IPS-18a (cell line): ENCODE data around the gene RMND5B.

Source experiments
- H3K27ac ChIP-seq: one replicate; pipeline ENCODE4 v1.5.1; 2013; ENCODE audit warnings: low read length
- H3K27me3 ChIP-seq: one replicate; pipeline ENCODE4 v1.6.1; 2013; ENCODE audit warnings: mild to moderate bottlenecking, low read length; ENCODE audit not compliant: control insufficient read depth, insufficient read depth
- H3K36me3 ChIP-seq: one replicate; pipeline ENCODE4 v1.6.1; 2013; ENCODE audit warnings: low read depth, low read length; ENCODE audit not compliant: control insufficient read depth
- H3K4me1 ChIP-seq: one replicate; pipeline ENCODE4 v1.6.1; 2013; ENCODE audit warnings: low read depth, low read length; ENCODE audit not compliant: control insufficient read depth
- H3K4me3 ChIP-seq: one replicate; pipeline ENCODE4 v1.5.1; 2013; ENCODE audit warnings: low read length
- H3K9ac ChIP-seq: one replicate; pipeline ENCODE4 v1.6.1; 2013; ENCODE audit warnings: mild to moderate bottlenecking, low read length, moderate library complexity
- H3K9me3 ChIP-seq: one replicate; pipeline ENCODE4 v1.6.1; 2013; ENCODE audit warnings: low read depth, low read length; ENCODE audit not compliant: control insufficient read depth

The RMND5B gene

DNA sequence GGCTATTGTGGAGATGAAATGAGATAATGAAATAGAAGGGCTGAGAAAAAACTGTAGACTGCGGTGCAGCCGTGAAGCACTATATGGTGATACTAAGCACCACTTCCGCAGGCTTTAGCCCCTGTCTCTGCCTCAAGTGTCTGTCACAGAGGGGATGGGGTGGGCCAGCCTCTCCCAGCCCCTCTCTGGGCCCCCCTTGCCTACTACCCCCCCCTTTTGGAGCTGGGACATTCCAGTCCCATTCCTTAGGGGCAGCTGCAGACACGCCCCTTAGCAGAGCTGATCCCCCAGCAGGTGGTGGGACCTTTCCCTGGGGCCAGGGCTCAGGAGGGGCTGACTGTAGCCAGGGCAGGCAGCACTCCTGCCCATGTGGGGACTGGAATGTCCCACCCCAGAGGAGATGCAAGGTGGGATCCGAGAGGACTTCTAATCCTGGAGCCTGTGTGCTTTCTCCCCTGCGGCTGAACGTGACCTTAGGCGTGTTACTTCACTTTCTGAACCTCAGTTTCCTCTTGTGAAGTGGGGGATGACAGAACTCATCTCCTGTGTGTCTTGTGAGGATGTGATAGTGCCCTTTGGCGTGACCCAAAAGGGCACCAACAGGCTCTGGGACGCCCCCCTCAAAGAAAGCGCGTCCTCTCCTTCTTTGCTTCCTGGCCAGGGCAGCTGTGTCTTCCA, 15.5 kb upstream of the RMND5B start:
- peaks cover 7% of the 10 kb centered on the region for H3K36me3 ChIP-seq
- peaks cover 32% of the 10 kb centered on the region for H3K4me1 ChIP-seq
- no peaks in the 10 kb centered on the region for H3K27me3 ChIP-seq
- H3K9ac ChIP-seq: peak overlapping the region; percentile 69
- no peaks in the 10 kb centered on the region for H3K9me3 ChIP-seq
- H3K27ac ChIP-seq: peak overlapping the region; percentile 69
- peak overlapping the region; percentile 87 for H3K4me3 ChIP-seq

DNA sequence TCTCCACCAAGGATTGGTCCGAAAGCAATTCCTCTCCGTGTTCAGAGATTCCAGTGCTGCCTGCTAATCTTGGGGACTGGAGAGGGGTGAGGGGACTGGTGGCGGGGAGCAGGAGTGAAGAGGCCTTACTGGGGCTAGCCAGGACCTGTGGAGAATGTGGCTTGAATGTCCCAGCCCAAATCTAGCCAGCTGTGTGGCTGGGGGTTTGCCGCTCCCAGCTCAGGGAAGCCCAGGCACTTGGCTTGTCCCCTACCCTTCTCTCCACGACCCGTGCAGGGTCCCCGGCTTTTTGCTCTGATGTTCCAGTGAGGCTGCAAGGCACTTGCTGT, 15.0 kb upstream of the RMND5B start:
- H3K4me3 ChIP-seq: peak overlapping the region; percentile 87
- no peaks in the 10 kb centered on the region for H3K27me3 ChIP-seq
- peak overlapping the region; percentile 66 for H3K9ac ChIP-seq
- H3K4me1 ChIP-seq: peaks cover 32% of the 10 kb centered on the region
- H3K27ac ChIP-seq: peak overlapping the region; percentile 69
- H3K36me3 ChIP-seq: peaks cover 9% of the 10 kb centered on the region
- H3K9me3 ChIP-seq: no peaks in the 10 kb centered on the region

DNA sequence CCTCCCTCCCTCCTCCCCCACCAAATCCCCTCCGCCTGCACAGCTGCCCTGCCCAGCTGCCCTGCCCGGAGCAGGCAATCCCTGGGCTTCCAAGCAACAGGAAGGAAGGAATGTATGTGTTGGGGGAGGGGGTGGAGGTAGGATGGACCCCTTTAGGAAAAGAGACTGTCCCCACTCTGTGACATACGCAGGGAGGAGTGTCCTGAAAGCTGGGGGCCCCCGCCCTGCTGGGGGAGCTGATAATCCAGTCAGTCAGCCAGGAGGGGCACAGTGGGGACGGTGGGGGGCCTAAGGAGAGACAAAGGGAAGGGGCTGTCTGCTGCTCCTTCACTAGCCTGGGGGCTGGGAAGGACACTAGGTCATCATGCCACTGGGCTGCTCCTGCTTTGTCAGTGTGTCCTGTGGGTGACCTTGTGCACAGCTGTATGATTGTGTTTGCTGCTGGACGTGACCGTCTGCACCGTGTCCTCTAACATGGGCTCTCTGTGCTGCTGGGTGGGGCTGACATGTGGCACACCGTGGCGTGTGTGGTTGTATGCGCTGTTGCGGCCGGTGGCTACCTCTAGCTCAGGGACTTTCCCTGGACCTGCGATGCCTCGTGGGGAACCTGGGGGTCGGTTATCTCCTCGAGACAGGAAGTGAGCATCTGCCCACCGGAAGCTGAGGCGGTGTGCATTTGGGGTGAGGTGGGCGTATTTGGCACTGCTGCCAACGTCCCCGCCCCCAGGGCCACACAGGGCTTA, 14.5 kb upstream of the RMND5B start:
- Histone ChIP-seq H3K36me3 (peaks cover 14% of the 10 kb centered on the region), H3K27me3 (no peaks in the 10 kb centered on the region), H3K9me3 (no peaks in the 10 kb centered on the region), H3K4me1 (peaks cover 32% of the 10 kb centered on the region), H3K27ac (peak overlapping the region; percentile 84), H3K4me3 (peak overlapping the region; percentile 87), H3K9ac (peak overlapping the region; percentile 66)

DNA sequence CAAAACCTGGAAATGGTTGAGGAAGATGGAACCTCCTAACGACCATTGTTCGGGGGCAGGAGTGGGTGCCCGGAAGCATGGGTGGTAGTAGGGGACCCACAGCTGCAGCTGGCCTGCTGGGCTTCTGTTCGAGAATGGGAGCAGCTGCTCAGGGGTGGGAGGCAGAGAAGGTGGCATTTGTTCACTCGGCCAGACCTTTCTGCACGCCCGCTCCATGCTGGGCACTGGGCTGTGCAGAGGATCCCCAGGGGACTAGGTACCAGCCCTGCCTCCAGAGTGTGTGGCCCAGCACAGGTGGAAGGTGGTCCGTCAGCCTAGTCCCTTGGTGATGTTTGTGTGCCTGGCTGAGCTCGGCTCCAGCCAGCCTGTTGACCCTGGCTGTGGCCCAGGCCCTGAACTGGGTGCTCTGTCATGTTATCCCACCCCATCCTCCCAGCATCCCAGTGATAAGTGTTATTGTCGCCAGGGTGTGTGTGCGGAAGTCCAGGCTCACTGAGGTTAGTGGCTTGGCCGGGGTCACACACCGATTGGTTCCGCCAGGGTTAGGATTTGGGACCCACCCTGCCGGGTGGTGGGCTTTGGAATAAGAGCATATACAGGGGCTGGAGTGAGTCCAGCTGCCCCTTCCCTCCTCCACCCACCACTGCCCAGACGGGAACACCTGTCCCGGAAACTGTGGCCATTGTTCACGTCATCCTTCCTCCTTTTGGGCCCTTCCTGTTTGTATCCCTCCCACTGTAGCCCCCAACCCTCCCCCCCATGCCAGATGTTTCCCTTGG, 12.7 kb upstream of the RMND5B start:
- Histone ChIP-seq H3K4me1 (peaks cover 36% of the 10 kb centered on the region), H3K27ac (no peak overlapping the region)

DNA sequence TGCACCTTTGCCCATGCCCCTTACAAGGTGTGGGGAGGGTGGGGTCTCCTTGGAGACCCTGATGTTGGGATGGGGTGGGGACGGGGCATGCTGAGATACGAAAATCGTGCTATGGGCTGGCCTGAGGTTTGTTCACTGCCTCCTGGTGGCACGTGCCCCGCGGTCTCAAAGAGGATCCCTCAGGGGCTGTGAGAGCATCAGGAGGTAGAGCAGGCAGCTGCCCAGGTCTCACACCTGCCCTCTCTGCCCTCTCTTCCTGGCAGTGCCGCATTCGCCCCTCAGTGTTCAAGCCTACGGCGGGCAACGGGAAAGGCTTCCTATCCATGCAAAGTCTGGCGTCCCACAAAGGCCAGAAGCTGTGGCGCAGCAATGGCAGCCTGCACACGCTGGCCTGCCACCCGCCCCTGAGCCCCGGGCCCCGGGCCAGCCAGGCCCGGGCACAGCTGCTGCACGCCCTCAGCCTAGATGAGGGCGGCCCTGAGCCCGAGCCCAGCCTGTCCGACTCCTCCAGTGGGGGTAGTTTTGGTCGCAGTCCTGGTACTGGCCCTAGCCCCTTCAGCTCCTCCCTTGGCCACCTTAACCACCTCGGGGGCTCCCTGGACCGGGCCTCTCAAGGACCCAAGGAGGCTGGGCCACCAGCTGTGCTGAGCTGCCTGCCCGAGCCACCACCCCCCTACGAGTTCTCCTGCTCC, 10.8 kb upstream of the RMND5B start:
- Histone ChIP-seq H3K4me1 (peaks cover 42% of the 10 kb centered on the region), H3K9me3 (no peaks in the 10 kb centered on the region), H3K27me3 (no peaks in the 10 kb centered on the region), H3K36me3 (peaks cover 39% of the 10 kb centered on the region), H3K4me3 (no peak overlapping the region), H3K27ac (no peak overlapping the region), H3K9ac (no peak overlapping the region)

More for the DNA sequence above, 12.7 kb upstream of the RMND5B start:
- no peaks in the 10 kb centered on the region for H3K9me3 ChIP-seq
- no peak overlapping the region for H3K9ac ChIP-seq
- H3K27me3 ChIP-seq: no peaks in the 10 kb centered on the region
- no peak overlapping the region for H3K4me3 ChIP-seq
- H3K36me3 ChIP-seq: peaks cover 32% of the 10 kb centered on the region

DNA sequence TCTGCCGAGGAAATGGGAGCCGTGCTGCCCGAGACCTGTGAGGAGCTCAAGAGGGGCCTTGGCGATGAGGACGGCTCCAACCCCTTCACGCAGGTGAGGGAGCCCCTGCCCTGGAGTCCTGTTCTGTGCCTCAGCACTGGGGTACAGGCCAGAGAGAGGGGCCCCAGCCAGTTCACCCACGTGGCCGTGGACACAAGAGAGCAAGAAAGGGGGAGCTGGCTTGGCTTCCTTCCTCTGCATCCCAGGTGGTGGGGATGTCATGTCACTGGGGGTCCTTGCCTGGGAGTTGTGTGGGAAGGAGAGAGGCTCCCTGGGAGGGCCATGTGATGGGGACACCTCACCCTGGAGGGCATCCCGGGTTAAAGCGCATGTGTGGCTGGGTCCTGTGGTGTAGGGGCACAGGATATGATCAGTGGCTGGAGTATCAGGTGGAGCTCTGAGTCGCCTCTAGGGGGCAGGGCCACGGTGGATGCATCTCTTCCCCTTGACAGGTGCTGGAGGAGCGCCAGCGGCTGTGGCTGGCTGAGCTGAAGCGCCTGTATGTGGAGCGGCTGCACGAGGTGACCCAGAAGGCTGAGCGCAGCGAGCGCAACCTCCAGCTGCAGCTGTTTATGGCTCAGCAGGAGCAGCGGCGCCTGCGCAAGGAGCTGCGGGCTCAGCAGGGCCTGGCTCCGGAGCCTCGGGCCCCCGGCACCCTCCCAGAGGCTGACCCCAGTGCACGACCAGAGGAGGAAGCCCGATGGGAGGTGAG, 10.0 kb upstream of the RMND5B start:
- Histone ChIP-seq H3K9me3 (no peaks in the 10 kb centered on the region), H3K4me3 (no peak overlapping the region), H3K27me3 (no peaks in the 10 kb centered on the region), H3K4me1 (peaks cover 42% of the 10 kb centered on the region), H3K9ac (no peak overlapping the region), H3K36me3 (peaks cover 39% of the 10 kb centered on the region), H3K27ac (no peak overlapping the region)

DNA sequence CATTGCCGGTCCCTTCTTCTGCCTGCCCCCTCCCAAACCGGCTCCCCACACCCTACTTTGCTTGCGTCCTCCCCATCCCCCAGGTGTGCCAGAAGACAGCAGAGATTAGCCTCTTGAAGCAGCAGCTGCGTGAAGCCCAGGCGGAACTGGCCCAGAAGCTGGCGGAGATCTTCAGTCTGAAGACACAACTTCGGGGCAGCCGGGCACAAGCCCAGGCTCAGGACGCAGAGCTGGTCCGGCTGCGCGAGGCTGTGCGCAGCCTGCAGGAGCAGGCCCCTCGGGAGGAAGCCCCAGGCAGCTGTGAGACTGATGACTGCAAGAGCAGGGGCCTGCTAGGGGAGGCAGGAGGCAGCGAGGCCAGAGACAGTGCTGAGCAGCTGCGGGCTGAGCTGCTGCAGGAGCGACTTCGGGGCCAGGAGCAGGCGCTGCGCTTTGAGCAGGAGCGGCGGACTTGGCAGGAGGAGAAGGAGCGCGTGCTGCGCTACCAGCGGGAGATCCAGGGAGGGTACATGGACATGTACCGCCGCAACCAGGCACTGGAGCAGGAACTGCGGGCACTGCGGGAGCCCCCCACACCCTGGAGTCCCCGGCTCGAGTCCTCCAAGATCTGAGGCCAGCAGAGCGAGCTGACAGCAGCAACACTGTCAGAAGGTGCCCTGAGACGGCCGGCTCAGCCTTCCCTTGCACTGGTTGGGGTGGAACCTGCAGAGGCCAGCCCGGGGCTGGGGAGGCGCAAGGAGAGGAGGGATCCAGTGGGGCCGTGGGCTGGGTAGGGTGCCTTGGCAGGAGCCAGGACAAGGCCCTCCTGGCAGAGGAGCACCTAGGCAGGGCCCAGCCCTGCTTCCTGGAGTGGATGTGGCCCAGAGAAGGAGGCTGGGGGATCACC, 9.2 kb upstream of the RMND5B start:
- peaks cover 39% of the 10 kb centered on the region for H3K4me1 ChIP-seq
- H3K27me3 ChIP-seq: no peaks in the 10 kb centered on the region
- H3K9ac ChIP-seq: no peak overlapping the region
- H3K27ac ChIP-seq: no peak overlapping the region
- H3K9me3 ChIP-seq: no peaks in the 10 kb centered on the region
- no peak overlapping the region for H3K4me3 ChIP-seq
- peaks cover 39% of the 10 kb centered on the region for H3K36me3 ChIP-seq

DNA sequence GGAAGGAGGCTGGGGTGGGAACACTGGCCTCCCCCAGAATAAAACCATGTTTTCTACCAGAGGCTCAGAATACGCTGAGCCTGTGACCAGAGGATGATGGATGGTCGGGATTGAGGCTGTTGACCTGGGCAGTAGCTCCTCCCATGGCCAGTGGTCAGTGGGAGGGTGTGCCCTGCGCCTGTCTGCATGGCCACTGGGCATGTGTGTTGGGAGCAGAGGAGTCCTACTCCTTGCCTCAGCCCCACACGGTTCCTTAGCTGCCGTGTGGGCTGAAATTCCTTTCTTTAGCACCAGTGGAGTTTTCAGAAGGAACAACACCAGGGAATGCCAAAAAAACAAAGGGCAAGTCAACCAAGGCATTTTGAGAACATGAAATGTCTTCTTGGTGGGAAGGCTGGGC, 8.5 kb upstream of the RMND5B start:
- Histone ChIP-seq H3K4me3 (no peak overlapping the region), H3K27ac (no peak overlapping the region), H3K27me3 (no peaks in the 10 kb centered on the region), H3K9ac (no peak overlapping the region), H3K36me3 (peaks cover 39% of the 10 kb centered on the region), H3K9me3 (no peaks in the 10 kb centered on the region), H3K4me1 (peaks cover 39% of the 10 kb centered on the region)

DNA sequence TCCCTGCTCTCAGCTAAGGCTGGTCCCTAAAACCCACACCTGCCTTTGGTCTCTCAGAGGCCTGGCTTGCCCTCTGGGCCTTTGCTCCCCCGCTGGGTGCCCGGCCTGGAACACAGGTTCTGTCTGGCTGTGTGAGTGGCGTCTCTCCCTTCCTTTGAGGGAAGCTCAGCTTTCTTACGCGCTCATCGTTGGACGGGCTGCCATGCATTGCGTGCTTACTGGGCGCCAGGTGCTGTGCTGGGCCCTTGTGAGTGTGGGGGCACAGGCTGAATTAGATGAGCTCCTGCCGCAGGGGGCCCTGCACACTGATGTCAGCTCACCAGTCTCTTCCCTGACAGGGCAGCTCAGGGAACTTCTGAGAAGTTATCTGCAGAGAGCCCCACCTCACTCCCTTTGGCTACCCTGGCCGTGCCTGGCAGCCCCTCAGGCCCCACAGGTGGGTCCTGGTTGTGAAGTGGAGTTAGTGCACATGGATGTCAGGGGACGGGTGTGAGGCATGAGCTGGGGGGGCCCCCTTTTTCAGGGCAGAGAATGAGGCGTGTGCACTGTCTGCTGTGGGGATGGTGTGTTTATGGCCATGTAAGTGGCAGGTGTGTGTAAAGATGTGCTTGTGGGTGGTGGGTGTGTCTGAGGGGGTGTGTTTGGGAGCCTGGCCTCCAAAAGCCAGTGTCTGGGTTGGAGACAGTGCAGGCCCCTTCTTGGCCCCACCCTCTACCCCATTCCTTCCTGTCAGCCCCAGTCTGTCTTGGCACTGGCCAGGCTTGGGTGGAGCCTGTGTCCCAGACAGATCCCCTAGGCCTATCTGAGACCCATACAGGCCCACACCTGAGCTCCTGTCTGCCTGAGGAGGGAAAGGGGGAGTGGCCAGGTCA, 7.5 kb upstream of the RMND5B start:
- Histone ChIP-seq H3K9me3 (no peaks in the 10 kb centered on the region), H3K4me3 (no peak overlapping the region), H3K36me3 (peaks cover 39% of the 10 kb centered on the region), H3K4me1 (peaks cover 36% of the 10 kb centered on the region), H3K9ac (no peak overlapping the region), H3K27ac (no peak overlapping the region), H3K27me3 (no peaks in the 10 kb centered on the region)
